GM12872 (cell line): Measurements from ENCODE around the gene MLST8.

Experiments used
- TF ChIP-seq, protein P1 (sequence below): IDR thresholded peaks from 3 replicates; pipeline ENCODE4 v1.5.1; 2011; ENCODE audit warnings: low read depth, mild to moderate bottlenecking, low read length, moderate library complexity; ENCODE audit not compliant: insufficient read depth

MLST8 gene

DNA sequence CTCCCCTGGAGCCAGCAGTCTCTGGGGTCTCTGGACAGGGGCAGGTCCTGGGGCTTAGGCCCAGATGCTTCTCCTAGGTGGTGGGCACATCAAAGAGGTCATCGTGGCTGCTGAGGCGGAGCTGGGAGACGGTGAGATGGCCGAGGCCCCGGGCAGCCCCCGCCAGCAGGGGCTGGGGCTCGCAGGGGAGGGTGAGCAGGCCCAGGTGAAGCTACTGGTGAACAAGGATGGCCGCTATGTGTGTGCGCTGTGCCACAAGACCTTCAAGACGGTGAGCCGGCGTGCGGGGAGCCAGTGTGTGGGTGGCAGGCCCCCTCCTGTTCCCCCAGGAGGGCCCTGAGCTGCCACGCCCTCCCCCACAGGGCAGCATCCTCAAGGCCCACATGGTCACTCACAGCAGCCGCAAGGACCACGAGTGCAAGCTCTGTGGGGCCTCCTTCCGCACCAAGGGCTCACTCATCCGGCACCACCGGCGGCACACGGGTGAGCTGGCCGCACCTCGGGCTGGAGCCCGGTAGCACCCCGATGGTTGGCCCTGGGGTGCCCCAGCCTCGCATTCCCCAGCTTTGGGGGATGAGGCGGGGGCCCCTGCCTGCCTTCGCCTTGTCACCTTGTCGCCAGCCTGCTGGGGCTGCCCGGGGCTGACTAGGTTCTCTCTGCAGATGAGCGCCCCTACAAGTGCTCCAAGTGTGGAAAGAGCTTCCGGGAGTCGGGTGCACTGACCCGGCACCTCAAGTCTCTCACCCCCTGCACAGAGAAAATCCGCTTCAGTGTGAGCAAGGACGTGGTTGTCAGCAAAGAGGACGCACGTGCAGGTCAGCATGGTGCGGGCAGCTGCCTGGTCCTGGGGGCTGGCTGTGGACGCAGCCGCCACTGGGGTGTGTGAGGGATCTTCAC, 27.1 kb downstream of the MLST8 start:
- TF ChIP-seq, protein P1, sequence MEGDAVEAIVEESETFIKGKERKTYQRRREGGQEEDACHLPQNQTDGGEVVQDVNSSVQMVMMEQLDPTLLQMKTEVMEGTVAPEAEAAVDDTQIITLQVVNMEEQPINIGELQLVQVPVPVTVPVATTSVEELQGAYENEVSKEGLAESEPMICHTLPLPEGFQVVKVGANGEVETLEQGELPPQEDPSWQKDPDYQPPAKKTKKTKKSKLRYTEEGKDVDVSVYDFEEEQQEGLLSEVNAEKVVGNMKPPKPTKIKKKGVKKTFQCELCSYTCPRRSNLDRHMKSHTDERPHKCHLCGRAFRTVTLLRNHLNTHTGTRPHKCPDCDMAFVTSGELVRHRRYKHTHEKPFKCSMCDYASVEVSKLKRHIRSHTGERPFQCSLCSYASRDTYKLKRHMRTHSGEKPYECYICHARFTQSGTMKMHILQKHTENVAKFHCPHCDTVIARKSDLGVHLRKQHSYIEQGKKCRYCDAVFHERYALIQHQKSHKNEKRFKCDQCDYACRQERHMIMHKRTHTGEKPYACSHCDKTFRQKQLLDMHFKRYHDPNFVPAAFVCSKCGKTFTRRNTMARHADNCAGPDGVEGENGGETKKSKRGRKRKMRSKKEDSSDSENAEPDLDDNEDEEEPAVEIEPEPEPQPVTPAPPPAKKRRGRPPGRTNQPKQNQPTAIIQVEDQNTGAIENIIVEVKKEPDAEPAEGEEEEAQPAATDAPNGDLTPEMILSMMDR = no peak

DNA sequence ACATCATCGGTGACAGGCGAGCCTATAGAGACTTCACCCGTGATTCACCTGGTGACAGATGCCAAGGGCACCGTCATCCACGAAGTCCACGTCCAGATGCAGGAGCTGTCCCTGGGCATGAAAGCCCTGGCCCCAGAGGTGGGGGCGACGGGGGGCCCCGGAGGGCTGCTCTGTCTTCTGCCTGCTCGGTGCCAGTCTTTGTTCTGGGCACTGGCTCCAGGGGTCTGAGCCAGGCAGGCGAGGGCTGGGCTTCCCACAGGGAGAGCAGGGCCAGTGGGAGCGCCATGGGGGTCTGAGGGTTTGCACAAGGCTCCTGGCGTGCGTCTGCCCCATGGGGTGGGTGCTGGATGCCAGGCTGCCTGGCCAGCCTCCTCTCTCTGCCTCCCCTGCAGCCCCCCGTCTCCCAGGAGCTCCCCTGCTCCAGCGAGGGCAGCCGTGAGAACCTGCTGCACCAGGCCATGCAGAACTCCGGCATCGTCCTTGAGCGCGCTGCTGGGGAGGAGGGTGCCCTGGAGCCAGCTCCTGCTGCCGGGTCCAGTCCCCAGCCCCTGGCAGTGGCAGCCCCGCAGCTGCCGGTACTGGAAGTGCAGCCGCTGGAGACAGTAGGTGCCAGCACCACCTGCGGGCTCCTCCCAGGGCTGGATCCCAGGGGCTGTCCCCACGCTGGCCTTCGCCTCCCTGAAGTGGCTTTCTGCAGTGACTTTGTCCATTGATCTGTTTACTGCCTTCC, 28.0 kb downstream of the MLST8 start:
- TF ChIP-seq, protein P1 = no peak

DNA sequence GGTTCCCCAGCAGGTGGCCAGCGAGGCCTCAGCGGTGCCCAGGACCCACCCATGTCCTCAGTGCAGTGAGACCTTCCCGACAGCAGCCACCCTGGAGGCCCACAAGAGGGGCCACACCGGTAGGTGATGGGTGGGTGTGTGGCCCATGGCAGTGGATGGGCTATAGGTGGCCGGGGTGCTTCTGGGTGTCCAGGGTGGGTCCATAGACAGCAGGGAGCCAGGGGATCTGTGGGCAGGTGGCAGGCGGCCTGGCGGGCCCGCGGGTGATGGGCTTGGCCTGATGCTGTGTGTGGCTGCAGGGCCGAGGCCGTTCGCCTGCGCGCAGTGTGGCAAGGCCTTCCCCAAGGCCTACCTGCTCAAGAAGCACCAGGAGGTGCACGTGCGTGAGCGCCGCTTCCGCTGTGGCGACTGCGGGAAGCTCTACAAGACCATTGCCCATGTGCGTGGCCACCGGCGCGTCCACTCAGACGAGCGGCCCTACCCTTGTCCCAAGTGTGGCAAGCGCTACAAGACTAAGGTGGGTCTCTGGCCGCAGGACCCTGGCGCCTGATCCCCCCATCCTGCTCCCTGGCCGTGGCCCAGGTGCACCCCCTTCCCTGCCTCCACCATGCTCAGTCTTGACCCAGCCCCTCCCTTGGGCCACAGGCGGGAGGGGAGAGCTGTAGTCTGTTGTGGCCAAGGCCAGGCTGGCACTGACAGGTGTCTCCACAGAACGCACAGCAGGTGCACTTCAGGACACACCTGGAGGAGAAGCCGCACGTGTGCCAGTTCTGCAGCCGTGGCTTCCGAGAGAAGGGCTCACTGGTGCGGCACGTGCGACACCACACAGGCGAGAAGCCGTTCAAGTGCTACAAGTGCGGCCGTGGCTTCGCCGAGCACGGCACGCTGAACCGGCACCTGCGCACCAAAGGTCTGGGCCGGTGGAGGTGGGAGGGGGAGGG, 28.9 kb downstream of the MLST8 start:
- TF ChIP-seq, protein P1 = no peak

DNA sequence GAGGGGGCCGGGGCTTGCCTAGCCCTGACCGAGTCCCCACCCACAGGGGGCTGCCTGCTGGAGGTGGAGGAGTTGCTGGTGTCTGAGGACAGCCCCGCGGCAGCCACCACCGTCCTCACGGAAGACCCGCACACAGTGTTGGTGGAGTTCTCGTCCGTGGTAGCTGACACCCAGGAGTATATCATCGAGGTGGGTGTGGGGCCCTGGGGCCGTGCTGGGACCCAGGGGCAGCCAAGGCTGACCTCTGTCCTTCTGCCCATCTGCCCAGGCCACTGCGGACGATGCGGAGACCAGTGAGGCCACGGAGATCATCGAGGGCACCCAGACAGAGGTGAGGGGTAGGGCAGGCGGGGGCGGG, 29.5 kb downstream of the MLST8 start:
- TF ChIP-seq, protein P1 = no peak

DNA sequence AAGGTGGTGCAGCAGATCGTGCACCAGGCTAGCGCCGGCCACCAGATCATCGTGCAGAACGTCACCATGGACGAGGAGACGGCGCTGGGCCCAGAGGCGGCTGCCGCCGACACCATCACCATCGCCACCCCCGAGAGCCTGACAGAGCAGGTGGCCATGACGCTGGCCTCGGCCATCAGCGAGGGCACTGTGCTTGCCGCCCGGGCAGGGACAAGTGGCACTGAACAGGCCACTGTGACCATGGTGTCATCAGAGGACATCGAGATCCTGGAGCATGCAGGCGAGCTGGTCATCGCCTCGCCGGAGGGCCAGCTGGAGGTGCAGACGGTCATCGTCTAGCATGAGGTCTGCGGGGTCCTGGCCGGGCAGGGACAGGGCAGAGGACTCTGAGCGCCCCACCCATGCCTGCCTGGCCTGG, 30.0 kb downstream of the MLST8 start:
- TF ChIP-seq, protein P1 = no peak

DNA sequence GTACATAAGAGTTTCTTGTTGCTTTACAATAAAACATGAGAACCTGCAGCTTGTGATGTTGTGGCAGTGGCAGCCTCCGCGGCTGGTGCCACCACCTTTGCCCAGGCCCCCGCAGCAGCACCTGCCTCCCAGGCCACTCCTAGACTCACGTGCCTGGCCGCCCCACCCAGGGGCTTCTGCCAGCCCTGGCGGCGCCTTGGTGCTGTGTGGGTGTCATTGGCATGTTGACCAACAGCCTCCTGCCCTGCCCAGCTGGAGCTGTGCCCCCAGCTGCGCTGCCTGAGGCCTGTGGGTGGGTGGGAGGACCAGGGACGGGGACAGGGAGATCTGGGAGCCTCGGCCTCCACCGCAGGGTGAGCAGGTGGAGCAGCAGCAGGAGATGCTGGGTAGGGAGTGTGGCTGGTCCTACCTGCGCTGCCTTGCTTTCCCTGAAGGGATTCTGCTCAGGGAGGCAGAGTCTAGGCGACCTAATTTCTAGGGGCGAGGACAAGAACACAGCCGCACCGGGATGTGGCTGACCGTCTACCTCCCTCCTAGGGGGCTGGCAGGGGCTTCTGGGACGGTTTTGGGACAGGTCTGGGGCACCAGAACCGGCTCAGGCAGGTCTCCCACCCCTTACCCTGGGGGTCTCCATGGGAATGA, 30.6 kb downstream of the MLST8 start:
- TF ChIP-seq, protein P1 = no peak
